Colonic mucosa (tissue), 4 donors: Measurements from ENCODE around the gene PRM3. TPM values are rescaled to one million over a fixed set of nuclear protein-coding genes. Genes with fewer than 3 reads are reported as not detected.

Experiments used
- DNase-seq: peaks from one replicate; pipeline ENCODE4 v3.0.0-alpha.2; 2020
- H3K27ac ChIP-seq: fragments of 200-600 bp; one replicate; pipeline ENCODE4 v1.8.0; 2021
- H3K27me3 ChIP-seq: fragments of 200-600 bp; one replicate; pipeline ENCODE4 v1.8.0; 2021
- H3K36me3 ChIP-seq: fragments of 200-600 bp; one replicate; pipeline ENCODE4 v1.8.0; 2021
- H3K4me1 ChIP-seq: fragments of 200-600 bp; one replicate; pipeline ENCODE4 v1.8.0; 2021; ENCODE audit warnings: mild to moderate bottlenecking
- H3K4me3 ChIP-seq: fragments of 200-600 bp; one replicate; pipeline ENCODE4 v1.8.0; 2021
- H3K9ac ChIP-seq, 2 donors: one replicate each; pipeline ENCODE4 v1.7.0; 2013; ENCODE audit warnings: control low read depth in 2 of 2, low read depth in 2 of 2, low read length in 2 of 2
- H3K9me3 ChIP-seq: fragments of 200-600 bp; one replicate; pipeline ENCODE4 v1.8.0; 2021
- intact Hi-C: fragments of 100-400 bp; cut with DNase I; formaldehyde crosslinking; loops from one replicate; pipeline ENCODE4 v1.14.1; 2022
- total RNA-seq, 2 donors: library from RNA; stranded (reverse); fragmentation: NEBNext Ultra II Directional in 1 of 2; extraction: Animal tissue kit (Norgen Biotek cat#: 25700) in 1 of 2; gene quantifications; one replicate each; pipeline ENCODE4 v1.2.1, GENCODE V29; 2021
- TF ChIP-seq, protein P1 (sequence below): fragments of 200-600 bp; IDR thresholded peaks from one replicate; pipeline ENCODE4 v1.8.0; 2022; ENCODE audit warnings: antibody characterized with exemption, mild to moderate bottlenecking
- donor health status: healthy.
- donor health status: DM: no; HTN: no; CAD: no.
- donor health status: DM: no; HTN: no; CAD: no.

The PRM3 gene
- total RNA-seq, 2 donors from 2014 or later = not detected

- H3K9me3 ChIP-seq = no peaks in the 10 kb centered on the region
- intact Hi-C loops = no loop called here
- TF ChIP-seq, protein P1, sequence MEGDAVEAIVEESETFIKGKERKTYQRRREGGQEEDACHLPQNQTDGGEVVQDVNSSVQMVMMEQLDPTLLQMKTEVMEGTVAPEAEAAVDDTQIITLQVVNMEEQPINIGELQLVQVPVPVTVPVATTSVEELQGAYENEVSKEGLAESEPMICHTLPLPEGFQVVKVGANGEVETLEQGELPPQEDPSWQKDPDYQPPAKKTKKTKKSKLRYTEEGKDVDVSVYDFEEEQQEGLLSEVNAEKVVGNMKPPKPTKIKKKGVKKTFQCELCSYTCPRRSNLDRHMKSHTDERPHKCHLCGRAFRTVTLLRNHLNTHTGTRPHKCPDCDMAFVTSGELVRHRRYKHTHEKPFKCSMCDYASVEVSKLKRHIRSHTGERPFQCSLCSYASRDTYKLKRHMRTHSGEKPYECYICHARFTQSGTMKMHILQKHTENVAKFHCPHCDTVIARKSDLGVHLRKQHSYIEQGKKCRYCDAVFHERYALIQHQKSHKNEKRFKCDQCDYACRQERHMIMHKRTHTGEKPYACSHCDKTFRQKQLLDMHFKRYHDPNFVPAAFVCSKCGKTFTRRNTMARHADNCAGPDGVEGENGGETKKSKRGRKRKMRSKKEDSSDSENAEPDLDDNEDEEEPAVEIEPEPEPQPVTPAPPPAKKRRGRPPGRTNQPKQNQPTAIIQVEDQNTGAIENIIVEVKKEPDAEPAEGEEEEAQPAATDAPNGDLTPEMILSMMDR = no peak
- H3K27ac ChIP-seq = no peak overlapping the region
- H3K36me3 ChIP-seq = no peaks in the 10 kb centered on the region
- no peak overlapping the region for H3K4me3 ChIP-seq
- H3K27me3 ChIP-seq = no peaks in the 10 kb centered on the region
- H3K9ac ChIP-seq = no peak overlapping the region
- DNase-seq = no peak
- H3K4me1 ChIP-seq = no peaks in the 10 kb centered on the region
Measured at GRCh38 chr16:11318817-11319216, 45.4 kb upstream of the PRM3 start.

DNA sequence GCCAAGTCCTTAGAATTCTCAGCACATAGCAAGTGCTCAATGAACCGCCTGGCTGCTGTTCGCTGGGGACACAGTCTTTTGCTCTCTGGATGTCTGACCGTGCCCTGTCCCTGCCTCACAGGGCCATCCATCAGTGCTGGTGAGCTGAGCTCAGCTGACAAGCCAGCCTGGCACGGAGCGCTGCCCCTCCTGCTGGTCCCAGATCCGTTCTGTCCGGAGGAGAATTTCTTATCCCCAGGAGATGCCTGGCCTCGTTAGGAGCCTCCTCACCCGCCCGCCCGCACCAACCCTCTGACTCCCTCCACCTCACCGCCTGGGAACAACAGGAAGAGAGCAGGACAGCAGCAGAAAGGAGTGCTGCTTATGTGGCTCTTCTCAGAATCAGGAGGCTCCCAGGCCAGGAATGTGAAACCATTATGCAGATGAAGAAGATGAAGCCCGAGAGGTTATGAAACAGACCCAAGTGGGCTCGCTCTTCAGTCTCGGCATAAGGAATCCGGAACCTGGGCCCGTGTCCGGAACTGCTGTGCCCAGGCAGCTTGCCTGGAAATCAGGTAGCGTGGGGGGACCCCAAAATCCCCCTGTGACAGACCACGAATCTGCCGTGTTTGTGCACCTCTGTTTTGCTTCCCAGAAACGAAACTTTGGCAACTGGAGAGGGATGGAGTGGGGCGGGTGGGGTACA, 43.0 kb upstream of the PRM3 start:
- no peak for DNase-seq
- Histone ChIP-seq H3K27ac (no peak overlapping the region), H3K4me3 (no peak overlapping the region), H3K9ac (no peak overlapping the region), H3K36me3 (no peaks in the 10 kb centered on the region), H3K4me1 (peaks cover 3% of the 10 kb centered on the region), H3K27me3 (no peaks in the 10 kb centered on the region), H3K9me3 (no peaks in the 10 kb centered on the region)
- TF ChIP-seq, protein P1 = no peak
- intact Hi-C loops = no loop called here

GRCh38 chr16:11315510-11315909, 42.1 kb upstream of the PRM3 start:
- Histone ChIP-seq H3K36me3 (no peaks in the 10 kb centered on the region), H3K4me3 (no peak overlapping the region), H3K27me3 (no peaks in the 10 kb centered on the region), H3K9ac (no peak overlapping the region), H3K9me3 (no peaks in the 10 kb centered on the region), H3K4me1 (peaks cover 3% of the 10 kb centered on the region), H3K27ac (no peak overlapping the region)
- intact Hi-C loops = no loop called here
- DNase-seq = no peak
- TF ChIP-seq, protein P1 = no peak

- H3K27ac ChIP-seq = no peak overlapping the region
- no peak overlapping the region for H3K4me3 ChIP-seq
- TF ChIP-seq, protein P1 = no peak
- no peaks in the 10 kb centered on the region for H3K9me3 ChIP-seq
- H3K9ac ChIP-seq = no peak overlapping the region
- H3K27me3 ChIP-seq = no peaks in the 10 kb centered on the region
- H3K36me3 ChIP-seq = no peaks in the 10 kb centered on the region
- H3K4me1 ChIP-seq = peaks cover 3% of the 10 kb centered on the region
- intact Hi-C loops = no loop called here
- no peak for DNase-seq
Measured at GRCh38 chr16:11314309-11314894, 41.0 kb upstream of the PRM3 start.

GRCh38 chr16:11313493-11314308, 40.3 kb upstream of the PRM3 start:
- Histone ChIP-seq H3K4me3 (no peak overlapping the region), H3K9ac (no peak overlapping the region), H3K4me1 (peaks cover 6% of the 10 kb centered on the region), H3K36me3 (no peaks in the 10 kb centered on the region), H3K27ac (no peak overlapping the region), H3K27me3 (no peaks in the 10 kb centered on the region), H3K9me3 (no peaks in the 10 kb centered on the region)
- no peak for DNase-seq
- TF ChIP-seq, protein P1 = no peak
- intact Hi-C loops = no loop called here
